ENCODE data around the gene BZW2.
A peak's percentile ranks its signal among the peaks of the same experiment; 100 is the strongest.
"Not testable (repeated sequence)": the region's sequence is repeated elsewhere in the genome, so short reads cannot be mapped to it uniquely, and the experiment has no call there.

Gene BZW2

GRCh38 chr7:16675277-16675676 is 29.3 kb downstream of the BZW2 start:
- DNase-seq, result no peak

- DNase-seq, result no peak
These were observed 32.1 kb downstream of the BZW2 start for GRCh38 chr7:16677978-16678494.

- DNase-seq, result not testable (repeated sequence)
These were observed 32.9 kb downstream of the BZW2 start for GRCh38 chr7:16678645-16679566.

- DNase-seq, result no peak
These were observed 39.0 kb downstream of the BZW2 start for GRCh38 chr7:16684935-16685334.

GRCh38 chr7:16685535-16685934 is 39.6 kb downstream of the BZW2 start:
- DNase-seq, result no peak

GRCh38 chr7:16688249-16688648 is 42.3 kb downstream of the BZW2 start:
- no peak for DNase-seq

GRCh38 chr7:16691241-16691640 is 45.3 kb downstream of the BZW2 start:
- no peak for DNase-seq

GRCh38 chr7:16693601-16694318 is 47.8 kb downstream of the BZW2 start:
- no peak for DNase-seq

- no peak for DNase-seq
These were observed 48.8 kb downstream of the BZW2 start for GRCh38 chr7:16694806-16695205.

- DNase-seq, result peak; percentile 16
These were observed 49.7 kb downstream of the BZW2 start for GRCh38 chr7:16695621-16696237.

GRCh38 chr7:16697507-16698199 is 51.7 kb downstream of the BZW2 start:
- no peak for DNase-seq

- DNase-seq, result no peak
These were observed 52.4 kb downstream of the BZW2 start for GRCh38 chr7:16698200-16698905.

GRCh38 chr7:16702441-16702840 is 56.5 kb downstream of the BZW2 start:
- DNase-seq, result no peak

- no peak for DNase-seq
These were observed 62.5 kb downstream of the BZW2 start for GRCh38 chr7:16708511-16708910.

GRCh38 chr7:16708980-16709379 is 63.0 kb downstream of the BZW2 start:
- no peak for DNase-seq

GRCh38 chr7:16710651-16711050 is 64.7 kb downstream of the BZW2 start:
- DNase-seq, result no peak

- DNase-seq, result no peak
These were observed 65.7 kb downstream of the BZW2 start for GRCh38 chr7:16711730-16712129.

GRCh38 chr7:16712916-16713315 is 66.9 kb downstream of the BZW2 start:
- no peak for DNase-seq

- no peak for DNase-seq
These were observed 69.9 kb downstream of the BZW2 start for GRCh38 chr7:16715928-16716327.

GRCh38 chr7:16718111-16718656 is 72.2 kb downstream of the BZW2 start:
- no peak for DNase-seq

- no peak for DNase-seq
These were observed 73.7 kb downstream of the BZW2 start for GRCh38 chr7:16719699-16720098.

- DNase-seq, result no peak
These were observed 75.6 kb downstream of the BZW2 start for GRCh38 chr7:16721541-16721940.

All from retina (tissue), 1 donor.